Natural killer cell (primary cell): ENCODE results near the gene REV1. TPM values are rescaled to one million over a fixed set of nuclear protein-coding genes. Genes with fewer than 3 reads are reported as not detected.

ENCODE experiments used
- ATAC-seq, 3 donors: fragments of 150-1000 bp in 2 of 3; fragments of 200-7000 bp in 1 of 3; cut with Tn5 transposase; 1 replicate in 1 of 3; 2 replicates in 2 of 3; pipeline ENCODE4 v1.10.0; 2021; ENCODE audit warnings: mild to moderate bottlenecking in 2 of 3, moderate library complexity in 2 of 3
- DNase-seq, 2 donors: peaks; one replicate each; pipeline versions ENCODE4 v3.0.0 to v3.0.0-alpha.2; 2013 to 2021; ENCODE audit warnings: mixed read lengths in 1 of 2
- H3K27ac ChIP-seq: one replicate; pipeline ENCODE4 v1.5.1; 2013; ENCODE audit warnings: mild to moderate bottlenecking, low read length
- H3K27me3 ChIP-seq: one replicate; pipeline ENCODE4 v1.6.1; 2013; ENCODE audit warnings: low read length; ENCODE audit not compliant: control insufficient read depth, insufficient read depth
- H3K36me3 ChIP-seq: one replicate; pipeline ENCODE4 v1.6.1; 2013; ENCODE audit warnings: low read length; ENCODE audit not compliant: control insufficient read depth, insufficient read depth
- H3K4me1 ChIP-seq: one replicate; pipeline ENCODE4 v1.6.1; 2013; ENCODE audit warnings: low read length; ENCODE audit not compliant: control insufficient read depth, insufficient read depth
- H3K4me3 ChIP-seq: one replicate; pipeline ENCODE4 v1.5.1; 2013; ENCODE audit warnings: low read length
- H3K9me3 ChIP-seq: one replicate; pipeline ENCODE4 v1.6.1; 2013; ENCODE audit warnings: low read length; ENCODE audit not compliant: control insufficient read depth, insufficient read depth
- H3K27ac Mint-ChIP-seq, 2 donors: one replicate each; pipeline ENCODE4 v1.8.0; 2022; ENCODE audit warnings: mild to moderate bottlenecking in 2 of 2, mixed read lengths in 2 of 2, moderate library complexity in 1 of 2
- H3K27me3 Mint-ChIP-seq, 2 donors: one replicate each; pipeline ENCODE4 v1.8.0; 2022; ENCODE audit warnings: low read depth in 2 of 2, mixed read lengths in 2 of 2
- H3K36me3 Mint-ChIP-seq: one replicate; pipeline ENCODE4 v1.8.0; 2022; ENCODE audit warnings: mixed read lengths
- H3K4me1 Mint-ChIP-seq, 2 donors: one replicate each; pipeline ENCODE4 v1.8.0; 2022; ENCODE audit warnings: mixed read lengths in 2 of 2
- H3K4me3 Mint-ChIP-seq: one replicate; pipeline ENCODE4 v1.8.0; 2022; ENCODE audit warnings: mild to moderate bottlenecking, moderate library complexity, mixed read lengths
- H3K9me3 Mint-ChIP-seq, 2 donors: one replicate each; pipeline ENCODE4 v1.8.0; 2022; ENCODE audit warnings: mixed read lengths in 2 of 2
- WGBS: methylation state at CpG from one replicate; pipeline ENCODE4 v1.1.7; 2013; ENCODE audit warnings: missing lambda C conversion rate; ENCODE audit not compliant: insufficient coverage; 5-methylcytosine and 5-hydroxymethylcytosine counted together
- intact Hi-C: fragments of 100-400 bp; cut with micrococcal nuclease; formaldehyde crosslinking; loops from one replicate; pipeline ENCODE4 v1.14.2; 2022
- total RNA-seq, 4 donors: library from RNA; stranded (reverse); fragments of 120-200 nt in 1 of 4; gene quantifications; one replicate each; pipeline versions ENCODE4 v1.2.3 to v1.2.4, GENCODE V29; 2013 to 2022
- TF ChIP-seq, protein P1 (sequence below): fragments of 200-600 bp; IDR thresholded peaks from one replicate; pipeline ENCODE4 v1.8.0; 2022; ENCODE audit warnings: antibody characterized with exemption

REV1 gene
- total RNA-seq, 3 donors from 2014 or later (not counting 1 experiment from before 2014, with no cell fraction given), result 34.7 to 49.1 (median 38.5) TPM

DNA sequence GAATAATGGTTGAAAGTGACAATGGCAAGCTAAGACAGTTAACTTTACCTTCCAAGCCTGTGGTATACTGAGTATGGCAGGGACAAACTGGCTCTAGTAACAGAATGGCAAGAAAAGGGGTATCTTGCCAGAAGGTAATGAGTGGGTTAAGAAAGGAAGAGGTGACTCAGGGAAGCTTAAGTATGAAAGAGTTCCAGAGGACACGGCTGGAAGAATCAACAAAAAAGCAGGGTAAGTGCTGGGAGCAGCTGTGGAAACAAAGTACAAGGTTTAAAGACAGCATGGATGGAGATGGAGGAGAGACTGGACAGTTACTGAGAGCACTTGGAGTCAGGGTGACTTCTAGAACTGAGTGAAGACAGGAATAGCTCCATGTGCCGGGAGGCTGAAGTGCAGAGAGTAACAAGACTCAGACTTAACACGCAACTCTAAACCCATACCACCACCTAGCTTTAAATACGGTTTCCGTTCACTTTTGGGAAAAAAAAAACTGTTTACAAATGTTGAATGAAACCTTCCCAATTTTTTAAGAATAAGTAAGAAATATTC, 69.0 kb downstream of the REV1 start:
- Mint-ChIP-seq H3K36me3 (peaks cover 7% of the 10 kb centered on the region), H3K27me3 (no peaks in the 10 kb centered on the region), H3K4me3 (no peak overlapping the region)

DNA sequence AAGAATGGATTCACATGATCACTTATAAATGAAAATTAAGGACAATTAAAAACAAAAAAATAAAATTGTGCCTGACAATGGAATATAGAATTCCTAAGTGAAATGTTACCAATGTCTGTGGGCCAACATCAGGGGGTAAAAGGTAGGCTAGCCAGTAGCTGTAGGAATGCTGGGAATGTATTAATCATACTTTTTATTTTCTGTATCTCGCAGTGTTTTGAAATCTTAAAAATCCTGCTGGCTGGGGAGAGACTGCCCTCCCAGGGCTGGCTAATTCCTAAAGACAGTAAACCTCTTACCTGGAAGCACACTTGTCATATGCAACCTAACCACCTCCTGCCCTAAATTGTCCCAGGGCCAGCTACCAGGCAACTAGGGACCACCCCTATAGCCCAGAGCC, 69.8 kb downstream of the REV1 start:
- TF ChIP-seq, protein P1, sequence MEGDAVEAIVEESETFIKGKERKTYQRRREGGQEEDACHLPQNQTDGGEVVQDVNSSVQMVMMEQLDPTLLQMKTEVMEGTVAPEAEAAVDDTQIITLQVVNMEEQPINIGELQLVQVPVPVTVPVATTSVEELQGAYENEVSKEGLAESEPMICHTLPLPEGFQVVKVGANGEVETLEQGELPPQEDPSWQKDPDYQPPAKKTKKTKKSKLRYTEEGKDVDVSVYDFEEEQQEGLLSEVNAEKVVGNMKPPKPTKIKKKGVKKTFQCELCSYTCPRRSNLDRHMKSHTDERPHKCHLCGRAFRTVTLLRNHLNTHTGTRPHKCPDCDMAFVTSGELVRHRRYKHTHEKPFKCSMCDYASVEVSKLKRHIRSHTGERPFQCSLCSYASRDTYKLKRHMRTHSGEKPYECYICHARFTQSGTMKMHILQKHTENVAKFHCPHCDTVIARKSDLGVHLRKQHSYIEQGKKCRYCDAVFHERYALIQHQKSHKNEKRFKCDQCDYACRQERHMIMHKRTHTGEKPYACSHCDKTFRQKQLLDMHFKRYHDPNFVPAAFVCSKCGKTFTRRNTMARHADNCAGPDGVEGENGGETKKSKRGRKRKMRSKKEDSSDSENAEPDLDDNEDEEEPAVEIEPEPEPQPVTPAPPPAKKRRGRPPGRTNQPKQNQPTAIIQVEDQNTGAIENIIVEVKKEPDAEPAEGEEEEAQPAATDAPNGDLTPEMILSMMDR, result no peak
- intact Hi-C loops, result no loop called here
- WGBS, result 100% methylated on average over 1 of the region's 1 CpG
- DNase-seq (no peak), ATAC-seq (no peak)
- H3K4me3 Mint-ChIP-seq, result no peak overlapping the region
- Histone ChIP-seq H3K4me3 (no peak overlapping the region), H3K9me3 (no peaks in the 10 kb centered on the region), H3K27ac (no peak overlapping the region), H3K27me3 (no peaks in the 10 kb centered on the region), H3K36me3 (peaks cover 68% of the 10 kb centered on the region), H3K4me1 (no peaks in the 10 kb centered on the region)
- no peaks in the 10 kb centered on the region for H3K27me3 Mint-ChIP-seq
- peaks cover 7% of the 10 kb centered on the region for H3K36me3 Mint-ChIP-seq
- H3K27ac Mint-ChIP-seq, result no peak overlapping the region
- H3K4me1 Mint-ChIP-seq, result no peaks in the 10 kb centered on the region
- no peaks in the 10 kb centered on the region for H3K9me3 Mint-ChIP-seq

More for the DNA sequence above, 69.0 kb downstream of the REV1 start:
- ATAC-seq (no peak), DNase-seq (no peak)
- H3K4me3 ChIP-seq, result no peak overlapping the region
- WGBS, result 96% methylated on average over 3 of the region's 5 CpGs
- no peaks in the 10 kb centered on the region for H3K27me3 ChIP-seq
- Mint-ChIP-seq H3K9me3 (no peaks in the 10 kb centered on the region), H3K4me1 (no peaks in the 10 kb centered on the region), H3K27ac (no peak overlapping the region)
- peaks cover 60% of the 10 kb centered on the region for H3K36me3 ChIP-seq
- H3K4me1 ChIP-seq, result no peaks in the 10 kb centered on the region
- no peaks in the 10 kb centered on the region for H3K9me3 ChIP-seq
- TF ChIP-seq, protein P1, result no peak
- intact Hi-C loops, result no loop called here
- H3K27ac ChIP-seq, result no peak overlapping the region

DNA sequence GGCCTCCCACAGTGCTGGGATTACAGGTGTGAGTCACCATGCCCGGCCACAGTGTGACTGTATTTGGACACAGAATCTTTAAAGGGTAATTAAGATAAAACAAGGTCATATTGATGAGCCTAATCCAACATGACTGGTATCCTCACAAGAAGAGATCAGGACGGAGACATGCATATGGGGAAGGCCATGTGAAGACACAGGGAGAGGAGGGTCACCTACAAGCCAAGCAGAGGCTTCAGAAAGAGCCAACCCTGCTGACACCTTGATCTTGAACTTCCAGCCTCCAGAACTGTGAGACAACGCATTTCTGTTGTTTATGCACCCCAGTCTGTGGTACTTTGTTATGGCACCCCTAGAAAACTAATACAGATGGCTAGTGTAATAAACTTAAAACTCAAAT, 72.4 kb downstream of the REV1 start:
- H3K36me3 ChIP-seq, result peaks cover 63% of the 10 kb centered on the region
- H3K4me1 Mint-ChIP-seq, result no peaks in the 10 kb centered on the region
- H3K4me3 ChIP-seq, result no peak overlapping the region
- DNase-seq (no peak), ATAC-seq (no peak)
- H3K9me3 ChIP-seq, result no peaks in the 10 kb centered on the region
- no peak overlapping the region for H3K27ac ChIP-seq
- no peaks in the 10 kb centered on the region for H3K27me3 Mint-ChIP-seq
- no peaks in the 10 kb centered on the region for H3K4me1 ChIP-seq
- H3K4me3 Mint-ChIP-seq, result no peak overlapping the region
- peaks cover 7% of the 10 kb centered on the region for H3K36me3 Mint-ChIP-seq
- no peak overlapping the region for H3K27ac Mint-ChIP-seq
- intact Hi-C loops, result no loop called here
- 98% methylated on average over 3 of the region's 3 CpGs for WGBS
- TF ChIP-seq, protein P1, result no peak
- H3K9me3 Mint-ChIP-seq, result no peaks in the 10 kb centered on the region
- H3K27me3 ChIP-seq, result no peaks in the 10 kb centered on the region

DNA sequence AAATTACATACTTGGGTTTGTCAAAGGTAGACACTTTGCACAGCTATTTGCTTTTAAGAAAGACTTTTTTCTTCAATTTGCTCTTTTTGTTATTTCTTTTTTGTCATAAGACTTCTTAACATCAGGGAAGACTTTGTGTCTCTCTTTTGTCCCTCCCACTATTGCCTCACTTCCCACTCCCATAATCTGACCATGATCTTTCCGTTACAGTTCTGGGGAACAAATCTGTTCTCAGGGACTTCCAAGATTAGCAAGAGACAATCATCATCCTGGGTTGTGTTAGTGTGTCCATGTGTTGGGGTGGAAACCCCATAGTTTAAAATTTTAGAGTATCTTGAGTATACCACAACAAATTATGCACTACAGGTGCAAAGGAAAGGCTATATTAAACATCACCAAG, 75.3 kb downstream of the REV1 start:
- H3K36me3 ChIP-seq, result peaks cover 57% of the 10 kb centered on the region
- H3K9me3 Mint-ChIP-seq, result no peaks in the 10 kb centered on the region
- TF ChIP-seq, protein P1, result no peak
- H3K27ac ChIP-seq, result no peak overlapping the region
- intact Hi-C loops, result no loop called here
- H3K36me3 Mint-ChIP-seq, result no peaks in the 10 kb centered on the region
- 100% methylated on average over 1 of the region's 1 CpG for WGBS
- ATAC-seq, result no peak
- no peaks in the 10 kb centered on the region for H3K4me1 ChIP-seq
- no peak for DNase-seq
- no peaks in the 10 kb centered on the region for H3K4me1 Mint-ChIP-seq
- H3K27me3 Mint-ChIP-seq, result no peaks in the 10 kb centered on the region
- no peak overlapping the region for H3K27ac Mint-ChIP-seq
- H3K9me3 ChIP-seq, result no peaks in the 10 kb centered on the region
- H3K27me3 ChIP-seq, result no peaks in the 10 kb centered on the region
- H3K4me3 Mint-ChIP-seq, result no peak overlapping the region
- no peak overlapping the region for H3K4me3 ChIP-seq
